Placental pericyte (primary cell): Measurements from ENCODE around the gene SUPT20H. TPM values are rescaled to one million over a fixed set of nuclear protein-coding genes. Genes with fewer than 3 reads are reported as not detected.

Source experiments
- total RNA-seq: library from RNA; depleted of rRNA; stranded (reverse); fragments of >200 nt; gene quantifications from 2 replicates; pipeline ENCODE4 v1.2.3, GENCODE V29; 2012

Gene SUPT20H
- 48.4 and 85.0 TPM in 2 replicates for total RNA-seq

DNA sequence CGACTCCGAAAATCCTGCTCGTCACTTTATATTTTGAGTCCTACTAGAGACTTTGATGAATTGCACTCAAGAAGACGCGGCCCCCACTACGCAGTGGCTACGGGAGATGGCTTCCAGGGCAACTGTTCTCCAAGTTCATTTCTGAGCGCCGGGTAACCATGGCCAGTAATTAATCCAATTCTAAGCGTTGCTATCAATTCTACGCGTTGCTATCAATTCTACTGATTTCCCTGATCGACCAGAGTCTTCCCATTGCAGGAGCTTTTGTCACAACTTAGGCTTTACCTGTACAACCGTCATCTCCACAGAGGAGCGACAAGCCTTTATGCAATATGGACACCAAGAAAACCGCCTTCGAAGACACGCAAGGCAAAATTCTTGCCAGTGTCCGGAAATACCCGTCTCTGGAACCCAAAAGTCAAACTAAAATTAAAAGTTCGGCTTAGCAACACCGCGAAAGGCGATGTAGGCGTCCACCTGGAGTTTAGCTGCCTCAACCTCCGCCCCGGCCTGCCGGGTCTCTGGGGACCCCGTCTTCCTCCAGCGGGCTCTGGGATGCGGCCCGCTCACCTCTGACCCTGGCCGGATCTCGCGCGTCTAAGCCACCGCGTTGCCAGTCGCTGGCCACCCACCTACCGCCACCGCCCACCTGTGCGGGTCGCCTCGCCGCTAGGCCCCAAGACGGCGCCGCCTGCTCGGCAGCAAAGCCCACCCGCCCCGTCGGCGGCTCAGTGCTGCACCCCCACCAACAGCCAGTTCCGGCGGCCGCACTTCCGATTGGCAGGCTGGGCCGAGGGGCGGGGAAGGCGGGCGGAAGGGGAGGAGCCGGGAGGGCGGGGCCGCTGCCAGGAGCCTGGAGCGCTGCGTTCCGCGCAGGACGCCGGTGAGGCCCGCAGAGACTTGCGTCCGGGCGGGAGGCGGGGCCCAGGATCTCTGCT, at the start of gene SUPT20H:
Gene SUPT20H, minus strand, starts transcription at position 779 of the 938 bp plus-strand sequence. CDS start 8,198 bp downstream, outside the sequence.

DNA sequence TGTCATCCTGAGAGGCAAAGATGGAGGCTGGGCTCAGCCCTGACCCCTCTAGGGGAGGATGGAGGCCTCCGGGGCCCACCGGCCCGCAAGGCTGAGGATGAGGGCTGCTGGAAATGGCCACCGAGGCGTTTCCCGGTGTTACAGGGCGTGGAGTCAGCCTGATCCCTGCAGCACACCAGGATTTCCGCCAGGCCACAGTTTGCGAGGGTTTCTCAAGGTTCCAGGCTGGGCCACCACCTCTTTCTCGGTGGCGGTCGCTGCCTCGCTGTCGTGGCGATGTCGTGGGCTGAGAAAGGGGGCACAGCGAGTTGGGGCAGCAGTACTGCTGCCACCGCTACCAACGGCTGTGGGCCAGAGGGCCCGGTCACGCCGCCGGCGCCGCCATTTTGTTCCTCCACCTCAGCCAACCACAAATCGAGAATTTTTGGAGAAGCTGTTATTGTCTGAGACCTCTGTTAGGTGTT, 45.8 kb upstream of the SUPT20H start, which contains the start of gene CSNK1A1L:
Gene CSNK1A1L, minus strand, starts transcription at position 414 of the 464 bp plus-strand sequence. Its CDS starts 408 bp downstream, at position 6.

DNA sequence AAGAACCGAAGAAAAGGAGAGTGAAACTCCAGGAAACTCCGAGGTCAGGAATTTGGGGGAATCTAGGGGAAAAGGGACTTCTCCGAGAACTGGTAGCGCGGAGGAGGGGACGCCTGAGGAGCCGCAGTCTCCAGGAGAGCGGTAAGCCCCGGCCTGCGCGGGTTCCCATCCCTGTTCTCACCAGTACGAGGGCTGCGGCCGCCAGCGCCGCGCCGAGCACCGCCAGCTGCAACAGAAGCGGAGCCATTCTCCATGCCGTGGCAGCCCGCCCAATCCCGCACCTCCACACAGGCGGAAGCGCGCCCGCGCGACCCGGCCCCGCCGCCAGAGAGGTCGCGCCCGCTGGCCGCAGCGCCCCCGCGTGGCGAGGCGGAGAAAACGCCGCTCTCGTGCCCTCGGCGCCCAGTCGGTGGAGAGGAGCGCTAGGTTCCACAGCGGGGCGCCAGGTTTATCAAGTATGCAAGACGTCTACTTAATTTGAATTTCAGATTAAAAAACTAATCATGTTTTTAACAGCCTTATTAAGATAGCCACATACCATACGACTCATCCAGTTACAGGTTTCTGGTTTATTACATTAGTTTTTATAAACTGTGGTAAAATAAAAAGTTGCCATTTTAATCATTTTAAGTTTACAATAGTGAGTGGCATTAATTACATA, 60.3 kb downstream of the SUPT20H start, which contains the start of gene ALG5:
Gene ALG5, minus strand, starts transcription at position 287 of the 661 bp plus-strand sequence. Its CDS starts 40 bp downstream, at position 247.

Other genes with a start within 250 kb of the SUPT20H start
- 1.5 and 2.3 TPM in 2 replicates for gene RFXAP, start 240.5 kb downstream of the SUPT20H start, total RNA-seq
- 0.88 and 1.3 TPM in 2 replicates for gene SMAD9, start 139.4 kb downstream of the SUPT20H start, total RNA-seq
- 31.2 and 60.2 TPM in 2 replicates for gene ALG5, start 60.3 kb downstream of the SUPT20H start, total RNA-seq
- gene EXOSC8, start 58.9 kb downstream of the SUPT20H start, total RNA-seq, result 19.5 and 42.9 TPM in 2 replicates
- gene CSNK1A1L, start 46.0 kb upstream of the SUPT20H start, total RNA-seq, result not detected in 2 replicates